GM19452 (cell line): ENCODE measurements around the gene MDC1.
"Not testable (repeated sequence)": the region's sequence is repeated elsewhere in the genome, so short reads cannot be mapped to it uniquely, and the experiment has no call there.

Source experiments
- ATAC-seq: cut with Tn5 transposase; IDR thresholded peaks from one replicate; pipeline ENCODE4 v1.9.1; 2021; ENCODE audit not compliant: unreplicated experiment

Gene MDC1

GRCh38 chr6:30717129-30717844 is at the start of gene MDC1:
Gene MDC1 (minus strand): TSS chr6:30717281. CDS start chr6:30715175, 2,106 bp downstream.
- peak; percentile 58 for ATAC-seq

GRCh38 chr6:30766461-30767157 is 49.5 kb upstream of the MDC1 start:
- ATAC-seq = no peak

GRCh38 chr6:30765495-30765894 is 48.4 kb upstream of the MDC1 start:
- not testable (repeated sequence) for ATAC-seq

- ATAC-seq = not testable (repeated sequence)
Measured at GRCh38 chr6:30764490-30765043, 47.5 kb upstream of the MDC1 start.

GRCh38 chr6:30763618-30764489 is 46.8 kb upstream of the MDC1 start:
- ATAC-seq = no peak

- ATAC-seq = no peak
Measured at GRCh38 chr6:30763155-30763617, 46.1 kb upstream of the MDC1 start.

GRCh38 chr6:30761791-30762429 is 44.8 kb upstream of the MDC1 start:
- no peak for ATAC-seq

- no peak for ATAC-seq
Measured at GRCh38 chr6:30760549-30760948, 43.5 kb upstream of the MDC1 start.

- ATAC-seq = no peak
Measured at GRCh38 chr6:30759575-30760239, 42.6 kb upstream of the MDC1 start.

- no peak for ATAC-seq
Measured at GRCh38 chr6:30757261-30757904, 40.3 kb upstream of the MDC1 start.

GRCh38 chr6:30756405-30757003 is 39.4 kb upstream of the MDC1 start:
- ATAC-seq = not testable (repeated sequence)

- ATAC-seq = no peak
Measured at GRCh38 chr6:30754631-30755030, 37.5 kb upstream of the MDC1 start.

- ATAC-seq = no peak
Measured at GRCh38 chr6:30752157-30752927, 35.3 kb upstream of the MDC1 start.

- no peak for ATAC-seq
Measured at GRCh38 chr6:30750379-30750668, 33.2 kb upstream of the MDC1 start.

GRCh38 chr6:30749554-30750378 is 32.7 kb upstream of the MDC1 start:
- no peak for ATAC-seq

- ATAC-seq = no peak
Measured at GRCh38 chr6:30748851-30749540, 31.9 kb upstream of the MDC1 start.
